Measurements from ENCODE around the gene ATP6V1G2. TPM values are rescaled to one million over a fixed set of nuclear protein-coding genes. Genes with fewer than 3 reads are reported as not detected.

Gene ATP6V1G2
- total and polyA plus RNA-seq, 2 of the 8 experiments (the other 6 are each of a cell fraction or from before 2014, with no cell fraction given): 3.0 to 5.7 TPM

- Histone ChIP-seq H4K20me1 (replicated peaks in 1 of 2; ENCODE audit: control insufficient read depth in 1 of 2, insufficient read depth in 2 of 2, low read length in 2 of 2) (peaks cover 48% of the 10 kb centered on the region in 2 experiments), H3K36me3 (ENCODE audit: control insufficient read depth in 2 of 4, insufficient read depth in 4 of 4, low read length in 3 of 4) (peaks cover 78 to 100% (median 92%) of the 10 kb centered on the region in 4 experiments), H3K9me3 (ENCODE audit: insufficient read depth in 2 of 2, low read depth in 1 of 2, low read length in 1 of 2) (no peaks in the 10 kb centered on the region), H3K4me1 (replicated peaks in 1 of 4; ENCODE audit: control insufficient read depth in 3 of 4, insufficient read depth in 4 of 4, low read length in 3 of 4) (peaks cover 2 to 8% (median 5%) of the 10 kb centered on the region in 4 experiments; a peak in 5 of 7 replicates), H3K56ac (replicated peaks; ENCODE audit: insufficient read length, low read depth, low read length) (no peak overlapping the region), H4K8ac (ENCODE audit: extremely low read depth, insufficient read depth, low read length) (peak overlapping the region; percentile 1; the same call in 1 of the 2 replicates), H2BK120ac (replicated peaks; ENCODE audit: low read depth, low read length) (no peak overlapping the region), H4K91ac (replicated peaks; ENCODE audit: insufficient read length, low read length) (no peak overlapping the region), H2BK15ac (ENCODE audit: low read length) (no peak overlapping the region), H3K79me1 (ENCODE audit: low read depth, low read length) (peaks cover 10% of the 10 kb centered on the region; the same call in 1 of the 2 replicates), H4K5ac (ENCODE audit: insufficient read length, low read depth, low read length) (no peak overlapping the region), H3K18ac (ENCODE audit: extremely low read depth, low read length) (no peak overlapping the region), H3K4ac (replicated peaks; ENCODE audit: insufficient read length, low read depth, low read length) (no peak overlapping the region), H3K79me2 (ENCODE audit: control insufficient read depth in 1 of 2, insufficient read depth in 2 of 2, low read length in 2 of 2) (peaks cover 15 to 51% of the 10 kb centered on the region in 2 experiments), H2BK12ac (ENCODE audit: low read depth, low read length) (no peak overlapping the region), H3K27ac (ENCODE audit: low read depth, low read length) (no peak overlapping the region), H2BK5ac (ENCODE audit: low read depth, low read length) (no peak overlapping the region), H3K23ac (ENCODE audit: insufficient read length) (no peak overlapping the region), H2AFZ (ENCODE audit: low read length) (no peak overlapping the region), H3K4me2 (ENCODE audit: insufficient read depth in 1 of 2, low read depth in 2 of 2, low read length in 2 of 2) (no peak overlapping the region), H3K23me2 (ENCODE audit: low read depth, low read length) (no peaks in the 10 kb centered on the region), H3K27me3 (replicated peaks in 1 of 4; ENCODE audit: control insufficient read depth in 3 of 4, extremely low read depth in 1 of 4, insufficient read depth in 3 of 4, low read length in 3 of 4) (no peaks in the 10 kb centered on the region), H2AK5ac (ENCODE audit: low read depth, low read length) (no peak overlapping the region), H3K9ac (replicated peaks in 1 of 4; ENCODE audit: extremely low read depth in 1 of 4, low read depth in 3 of 4, low read length in 3 of 4) (no peak overlapping the region), H3K14ac (ENCODE audit: insufficient read length) (no peak overlapping the region), H3K4me3 (ENCODE audit: extremely low read depth in 1 of 4, insufficient read depth in 2 of 4, low read depth in 3 of 4, low read length in 4 of 4) (no peak overlapping the region), H2BK20ac (ENCODE audit: low read length) (no peak overlapping the region)
- ChIA-PET POLR2A (ENCODE audit: partially characterized antibody) (interaction anchor here (0.8 to 18.4 kb wide), 12 partner anchors 4 to 117 kb away, joined by 3 to 428 read pairs (median 5); partner anchors contain the start of genes ATP6V1G2, DDX39B, MCCD1 and NCR3), CTCF (ENCODE audit: partially characterized antibody) (interaction anchor here (0.7 kb wide), 1 partner anchor 64 kb away, joined by 3 read pairs; no protein-coding TSS in a partner anchor)
- 93% methylated on average over 18 of the region's 24 CpGs; no CpG with 5 or more reads in 1 of the 2 experiments for WGBS, 2 experiments (ENCODE audit: extremely low coverage in 1 of 2, insufficient coverage in 1 of 2, insufficient read length in 1 of 2, insufficient replicate concordance in 2 of 2, low coverage in 1 of 2, low lambda C conversion rate in 2 of 2, missing lambda C conversion rate in 1 of 2)
- FAIRE-seq (no peak), DNase-seq (ENCODE audit: low read depth in 1 of 2, low spot score in 2 of 2) (no peak)
- no peak for TF ChIP-seq NRF1 (IDR thresholded peaks at IDR 0.05; ENCODE audit: low read depth, low read length)
- TF ChIP-seq RAD21 (IDR thresholded peaks at IDR 0.05 in 1 of 2, conservative IDR thresholded peaks at IDR 0.05 in 1 of 2; ENCODE audit: low read depth in 2 of 2, low read length in 2 of 2): no peak
- TF ChIP-seq RNF2 (IDR thresholded peaks at IDR 0.05; ENCODE audit: borderline replicate concordance, low read depth, low read length, missing control alignments, poor library complexity, severe bottlenecking): no peak
- no peak for TF ChIP-seq E2F6 (IDR thresholded peaks at IDR 0.05)
- TF ChIP-seq HDAC2 (IDR thresholded peaks at IDR 0.05; ENCODE audit: borderline replicate concordance in 1 of 2, low read depth in 2 of 2, low read length in 2 of 2): no peak
- TF ChIP-seq ATF3 (IDR thresholded peaks at IDR 0.05; ENCODE audit: insufficient read depth, low read depth, low read length): no peak
- no peak for TF ChIP-seq ATF2 (IDR thresholded peaks at IDR 0.05; ENCODE audit: low read length)
- TF ChIP-seq HDAC6 (IDR thresholded peaks at IDR 0.05; ENCODE audit: low read depth, low read length): no peak
Observed at GRCh38 chr6:31534521-31535040, 11.8 kb downstream of the ATP6V1G2 start.

Data from H1 (cell line).